Panc1 (cell line): ENCODE results near the gene METRN. TPM values are rescaled to one million over a fixed set of nuclear protein-coding genes. Genes with fewer than 3 reads are reported as not detected.

Experiments
- ATAC-seq: fragments of 200-7000 bp; cut with Tn5 transposase; 2 replicates; pipeline ENCODE4 v1.9.1; 2020; ENCODE audit warnings: mild to moderate bottlenecking, moderate library complexity
- BruUV-seq: library from RNA; stranded (reverse); fragments of 400-500 nt; replicated peaks from 2 replicates; lab custom pipeline; 2021; lab: Mats Ljungman, UMichigan
- CTCF ChIA-PET: fragments of 300-600 bp; sonication (Branson Sonifier 250); formaldehyde crosslinking; loops from one replicate; lab custom pipeline; 2022; ENCODE audit warnings: antibody characterized with exemption; lab: Charles Lee
- POLR2A ChIA-PET: fragments of 300-600 bp; sonication (Branson Sonifier 250); formaldehyde crosslinking; loops from one replicate; lab custom pipeline; 2022; ENCODE audit warnings: antibody characterized with exemption; lab: Charles Lee
- DNase-seq: peaks from one replicate; pipeline ENCODE4 v3.0.0-alpha.2; 2010; ENCODE audit warnings: low read depth, low spot score
- H3K27ac ChIP-seq: 2 replicates; pipeline ENCODE4 v1.5.1; 2011; ENCODE audit warnings: mild to moderate bottlenecking, low read length, inconsistent platforms
- H3K27me3 ChIP-seq: fragments of 200-500 bp; sonication (Bioruptor generic); 2 replicates; pipeline ENCODE4 v1.6.0; 2014; ENCODE audit warnings: low read length, inconsistent platforms; ENCODE audit not compliant: control insufficient read depth, insufficient read depth
- H3K36me3 ChIP-seq: fragments of 200-500 bp; sonication (Bioruptor generic); 2 replicates; pipeline ENCODE4 v1.5.1; 2014; ENCODE audit warnings: inconsistent platforms, mild to moderate bottlenecking, low read length, moderate library complexity; ENCODE audit not compliant: control insufficient read depth, insufficient read depth
- H3K4me1 ChIP-seq: 2 replicates; pipeline ENCODE4 v1.5.1; 2011; ENCODE audit warnings: inconsistent platforms, mild to moderate bottlenecking, low read length, moderate library complexity; ENCODE audit not compliant: control insufficient read depth, insufficient read depth
- H3K4me3 ChIP-seq, 2 experiments: 2 replicates each; pipeline ENCODE4 v1.5.1; 2011 to 2012; ENCODE audit warnings: low read depth in 2 of 2, low read length in 2 of 2, mild to moderate bottlenecking in 2 of 2, inconsistent platforms in 1 of 2, moderate library complexity in 1 of 2
- H3K9me3 ChIP-seq: fragments of 200-500 bp; sonication (Bioruptor generic); 2 replicates; pipeline ENCODE4 v1.5.1; 2014; ENCODE audit warnings: low read depth, mild to moderate bottlenecking, inconsistent platforms, low read length, moderate library complexity; ENCODE audit not compliant: control insufficient read depth, insufficient read depth
- POLR2AphosphoS5 ChIP-seq: IDR thresholded peaks from 2 replicates; pipeline ENCODE4 v1.6.1; 2012; ENCODE audit warnings: mild to moderate bottlenecking, low read depth, low read length, moderate library complexity
- SIN3A ChIP-seq: IDR thresholded peaks from 2 replicates; pipeline ENCODE4 v1.6.1; 2012; ENCODE audit warnings: low read depth, mild to moderate bottlenecking, low read length, moderate library complexity, borderline replicate concordance; ENCODE audit not compliant: insufficient read depth
- TCF7L2 ChIP-seq: IDR thresholded peaks from 2 replicates; pipeline ENCODE4 v1.6.1; 2011; ENCODE audit warnings: mild to moderate bottlenecking, low read depth, low read length, inconsistent platforms
- in situ Hi-C: cut with HindIII; loops from 2 replicates; pipeline ENCODE4 v1.10.0; 2016; ENCODE audit warnings: low sequenced_read_pairs, low pct_unique_long_range_greater_than_20kb
- intact Hi-C: fragments of 100-400 bp; cut with micrococcal nuclease; formaldehyde crosslinking; loops from one replicate; pipeline ENCODE4 v1.10.0; 2022; ENCODE audit not compliant: unreplicated experiment
- total RNA-seq: library from RNA; stranded (reverse); gene quantifications from one replicate; pipeline ENCODE4 v1.2.1, GENCODE V29; 2021; ENCODE audit not compliant: unreplicated experiment
- TF ChIP-seq, protein P1 (sequence below): fragments of 450-650 bp; IDR thresholded peaks from 2 replicates; pipeline ENCODE4 v1.5.1; 2017; ENCODE audit warnings: mild to moderate bottlenecking
- TF ChIP-seq, protein P2 (sequence below), 2 experiments: IDR thresholded peaks; 2 replicates each; pipeline ENCODE4 v1.6.1; 2011 to 2012; ENCODE audit warnings: low read depth in 2 of 2, control low read depth in 1 of 2, low read length in 1 of 2, mild to moderate bottlenecking in 1 of 2, moderate library complexity in 1 of 2; ENCODE audit not compliant: insufficient read depth in 1 of 2

METRN gene
- total RNA-seq, 1 experiment from 2014 or later = 407 TPM

DNA sequence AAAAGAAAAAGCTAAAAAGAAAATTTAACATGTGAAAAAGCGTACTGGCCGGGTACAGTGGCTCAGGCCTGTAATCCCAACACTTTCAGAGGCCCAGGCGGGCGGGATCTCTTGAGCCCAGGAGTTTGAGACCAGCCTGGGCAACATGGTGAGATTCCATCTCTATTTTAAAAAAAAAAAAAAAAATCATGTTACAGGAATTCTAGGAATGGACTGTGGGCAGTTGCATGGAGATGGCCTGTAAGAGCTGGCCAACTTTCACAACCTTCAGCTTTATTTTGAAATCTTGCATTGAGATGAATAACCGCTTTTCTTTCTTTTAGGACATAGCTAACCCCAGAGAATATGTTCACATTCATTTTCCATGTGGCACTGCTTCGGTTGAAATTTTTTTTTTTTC is 34.1 kb downstream of the METRN start:
- intact Hi-C loops (no loop called here), in situ Hi-C loops (no loop called here)
- ChIA-PET CTCF (no interaction called here), POLR2A (interaction anchor here (0.6 kb wide), 1 partner anchor 39 kb away, joined by 3 read pairs; the partner anchor contains the start of gene RPUSD1)
- H3K4me1 ChIP-seq = no peaks in the 10 kb centered on the region
- TF ChIP-seq, protein P1, sequence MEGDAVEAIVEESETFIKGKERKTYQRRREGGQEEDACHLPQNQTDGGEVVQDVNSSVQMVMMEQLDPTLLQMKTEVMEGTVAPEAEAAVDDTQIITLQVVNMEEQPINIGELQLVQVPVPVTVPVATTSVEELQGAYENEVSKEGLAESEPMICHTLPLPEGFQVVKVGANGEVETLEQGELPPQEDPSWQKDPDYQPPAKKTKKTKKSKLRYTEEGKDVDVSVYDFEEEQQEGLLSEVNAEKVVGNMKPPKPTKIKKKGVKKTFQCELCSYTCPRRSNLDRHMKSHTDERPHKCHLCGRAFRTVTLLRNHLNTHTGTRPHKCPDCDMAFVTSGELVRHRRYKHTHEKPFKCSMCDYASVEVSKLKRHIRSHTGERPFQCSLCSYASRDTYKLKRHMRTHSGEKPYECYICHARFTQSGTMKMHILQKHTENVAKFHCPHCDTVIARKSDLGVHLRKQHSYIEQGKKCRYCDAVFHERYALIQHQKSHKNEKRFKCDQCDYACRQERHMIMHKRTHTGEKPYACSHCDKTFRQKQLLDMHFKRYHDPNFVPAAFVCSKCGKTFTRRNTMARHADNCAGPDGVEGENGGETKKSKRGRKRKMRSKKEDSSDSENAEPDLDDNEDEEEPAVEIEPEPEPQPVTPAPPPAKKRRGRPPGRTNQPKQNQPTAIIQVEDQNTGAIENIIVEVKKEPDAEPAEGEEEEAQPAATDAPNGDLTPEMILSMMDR = no peak
- TF ChIP-seq, protein P2, sequence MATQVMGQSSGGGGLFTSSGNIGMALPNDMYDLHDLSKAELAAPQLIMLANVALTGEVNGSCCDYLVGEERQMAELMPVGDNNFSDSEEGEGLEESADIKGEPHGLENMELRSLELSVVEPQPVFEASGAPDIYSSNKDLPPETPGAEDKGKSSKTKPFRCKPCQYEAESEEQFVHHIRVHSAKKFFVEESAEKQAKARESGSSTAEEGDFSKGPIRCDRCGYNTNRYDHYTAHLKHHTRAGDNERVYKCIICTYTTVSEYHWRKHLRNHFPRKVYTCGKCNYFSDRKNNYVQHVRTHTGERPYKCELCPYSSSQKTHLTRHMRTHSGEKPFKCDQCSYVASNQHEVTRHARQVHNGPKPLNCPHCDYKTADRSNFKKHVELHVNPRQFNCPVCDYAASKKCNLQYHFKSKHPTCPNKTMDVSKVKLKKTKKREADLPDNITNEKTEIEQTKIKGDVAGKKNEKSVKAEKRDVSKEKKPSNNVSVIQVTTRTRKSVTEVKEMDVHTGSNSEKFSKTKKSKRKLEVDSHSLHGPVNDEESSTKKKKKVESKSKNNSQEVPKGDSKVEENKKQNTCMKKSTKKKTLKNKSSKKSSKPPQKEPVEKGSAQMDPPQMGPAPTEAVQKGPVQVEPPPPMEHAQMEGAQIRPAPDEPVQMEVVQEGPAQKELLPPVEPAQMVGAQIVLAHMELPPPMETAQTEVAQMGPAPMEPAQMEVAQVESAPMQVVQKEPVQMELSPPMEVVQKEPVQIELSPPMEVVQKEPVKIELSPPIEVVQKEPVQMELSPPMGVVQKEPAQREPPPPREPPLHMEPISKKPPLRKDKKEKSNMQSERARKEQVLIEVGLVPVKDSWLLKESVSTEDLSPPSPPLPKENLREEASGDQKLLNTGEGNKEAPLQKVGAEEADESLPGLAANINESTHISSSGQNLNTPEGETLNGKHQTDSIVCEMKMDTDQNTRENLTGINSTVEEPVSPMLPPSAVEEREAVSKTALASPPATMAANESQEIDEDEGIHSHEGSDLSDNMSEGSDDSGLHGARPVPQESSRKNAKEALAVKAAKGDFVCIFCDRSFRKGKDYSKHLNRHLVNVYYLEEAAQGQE (IDR thresholded peaks at IDR 0.05; ENCODE audit: insufficient read depth in 1 of 2, low read depth in 2 of 2, low read length in 1 of 2) = no peak
- no peak for TF ChIP-seq POLR2AphosphoS5
- TF ChIP-seq SIN3A = no peak
- no peak for TF ChIP-seq TCF7L2
- no peak for DNase-seq
- ATAC-seq = no peak
- H3K36me3 ChIP-seq = no peaks in the 10 kb centered on the region
- H3K9me3 ChIP-seq = no peaks in the 10 kb centered on the region
- no peak overlapping the region for H3K27ac ChIP-seq
- BruUV-seq = no TSS peak
- H3K27me3 ChIP-seq = no peaks in the 10 kb centered on the region
- H3K4me3 ChIP-seq = no peak overlapping the region

DNA sequence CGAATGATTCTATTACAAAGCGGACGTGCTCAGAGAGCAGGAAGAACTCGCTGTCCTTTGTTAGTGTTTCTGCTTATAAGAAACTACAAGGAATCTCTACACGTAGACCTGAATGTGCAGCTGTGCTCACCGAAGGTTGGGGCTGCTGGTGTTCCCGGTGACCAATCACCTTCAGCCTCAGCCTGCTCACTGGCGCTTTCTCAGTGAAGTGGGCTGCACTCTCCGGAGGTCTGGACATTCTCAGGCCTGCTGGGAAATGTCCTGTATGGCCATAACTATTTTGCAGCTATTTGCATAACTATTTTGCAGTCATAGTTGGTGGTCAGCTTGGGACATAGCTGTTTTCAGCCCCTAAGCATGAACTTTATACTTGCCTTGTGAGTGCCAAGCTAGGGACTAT is 35.6 kb downstream of the METRN start:
- intact Hi-C loops (no loop called here), in situ Hi-C loops (no loop called here)
- TF ChIP-seq POLR2AphosphoS5 (no peak), SIN3A (no peak), TCF7L2 (no peak)
- TF ChIP-seq, protein P2 (IDR thresholded peaks at IDR 0.05; ENCODE audit: insufficient read depth in 1 of 2, low read depth in 2 of 2, low read length in 1 of 2) = no peak
- TF ChIP-seq, protein P1 = no peak
- DNase-seq = no peak
- no peaks in the 10 kb centered on the region for H3K4me1 ChIP-seq
- H3K4me3 ChIP-seq = no peak overlapping the region
- no peaks in the 10 kb centered on the region for H3K27me3 ChIP-seq
- ChIA-PET POLR2A (no interaction called here), CTCF (no interaction called here)
- H3K9me3 ChIP-seq = no peaks in the 10 kb centered on the region
- ATAC-seq = no peak
- no peak overlapping the region for H3K27ac ChIP-seq
- BruUV-seq = no TSS peak
- H3K36me3 ChIP-seq = no peaks in the 10 kb centered on the region
